ENCODE results near the gene C11orf24. TPM values are rescaled to one million over a fixed set of nuclear protein-coding genes. Genes with fewer than 3 reads are reported as not detected.

The C11orf24 gene
- total RNA-seq, 4 donors from 2014 or later: 15.1 to 48.7 (median 26.0) TPM

GRCh38 chr11:68270196-68271022, 1.4 kb downstream of the C11orf24 start:
- H3K27me3 ChIP-seq: no peaks in the 10 kb centered on the region
- H3K9me3 ChIP-seq: no peaks in the 10 kb centered on the region
- 57 to 90% methylated on average over 4 to 6 of the region's 8 CpGs for WGBS, 2 donors (ENCODE audit: low coverage in 1 of 2)
- peaks cover 0 to 26% of the 10 kb centered on the region in 2 donors for H3K36me3 ChIP-seq
- no peak for ATAC-seq
- peak overlapping the region in 3 of 4 donors; percentile 92 to 96 (median 96) for H3K27ac ChIP-seq
- TF ChIP-seq POLR2AphosphoS5 (IDR thresholded peaks at IDR 0.05): no peak
- TF ChIP-seq EP300 (IDR thresholded peaks at IDR 0.05): no peak
- TF ChIP-seq POLR2A (IDR thresholded peaks at IDR 0.05): no peak
- TF ChIP-seq CTCF (IDR thresholded peaks at IDR 0.05): no peak
- H3K4me1 ChIP-seq: peaks cover 0 to 52% (median 21%) of the 10 kb centered on the region in 3 donors
- peak overlapping the region in 1 of 2 donors; percentile 65 for H3K4me3 ChIP-seq

GRCh38 chr11:68269414-68270081, 2.2 kb downstream of the C11orf24 start:
- TF ChIP-seq CTCF (IDR thresholded peaks at IDR 0.05) (no peak), POLR2AphosphoS5 (IDR thresholded peaks at IDR 0.05) (peak; percentile 67)

GRCh38 chr11:68267881-68268240, 3.9 kb downstream of the C11orf24 start:
- H3K27me3 ChIP-seq: no peaks in the 10 kb centered on the region
- peaks cover 0 to 51% (median 21%) of the 10 kb centered on the region in 3 donors for H3K4me1 ChIP-seq
- peaks cover 0 to 50% of the 10 kb centered on the region in 2 donors for H3K36me3 ChIP-seq
- no peak for ATAC-seq
- no CpG with 5 or more reads among the region's 6 CpGs for WGBS, 2 donors (ENCODE audit: low coverage in 1 of 2)
- no peaks in the 10 kb centered on the region for H3K9me3 ChIP-seq
- H3K27ac ChIP-seq: no peak overlapping the region
- TF ChIP-seq POLR2AphosphoS5 (IDR thresholded peaks at IDR 0.05): no peak
- TF ChIP-seq EP300 (IDR thresholded peaks at IDR 0.05): no peak
- no peak for TF ChIP-seq POLR2A (IDR thresholded peaks at IDR 0.05)
- H3K4me3 ChIP-seq: no peak overlapping the region

More at GRCh38 chr11:68269414-68270081, 2.2 kb downstream of the C11orf24 start:
- ATAC-seq: no peak
- no peak overlapping the region for H3K4me3 ChIP-seq
- H3K36me3 ChIP-seq: peaks cover 0 to 35% of the 10 kb centered on the region in 2 donors
- no peaks in the 10 kb centered on the region for H3K9me3 ChIP-seq
- peaks cover 0 to 55% (median 21%) of the 10 kb centered on the region in 3 donors for H3K4me1 ChIP-seq
- H3K27me3 ChIP-seq: no peaks in the 10 kb centered on the region
- 14 to 58% methylated on average over 6 to 8 of the region's 10 CpGs for WGBS, 2 donors (ENCODE audit: low coverage in 1 of 2)
- peak overlapping the region in 2 of 4 donors; percentile 96 for H3K27ac ChIP-seq

- Histone ChIP-seq H3K4me3 (no peak overlapping the region), H3K27me3 (no peaks in the 10 kb centered on the region), H3K9me3 (no peaks in the 10 kb centered on the region), H3K27ac (peak overlapping the region in 3 of 4 donors; percentile 2 to 58 (median 53)), H3K36me3 (peaks cover 0 to 56% of the 10 kb centered on the region in 2 donors), H3K4me1 (peaks cover 0 to 44% (median 17%) of the 10 kb centered on the region in 3 donors)
- ATAC-seq: no peak
- TF ChIP-seq POLR2AphosphoS5 (IDR thresholded peaks at IDR 0.05) (no peak), EP300 (IDR thresholded peaks at IDR 0.05) (no peak), CTCF (IDR thresholded peaks at IDR 0.05) (no peak), POLR2A (IDR thresholded peaks at IDR 0.05) (no peak)
- WGBS, 2 donors (ENCODE audit: low coverage in 1 of 2): 74 to 96% methylated on average over 4 to 5 of the region's 12 CpGs
Measured at GRCh38 chr11:68266936-68267880, 4.6 kb downstream of the C11orf24 start.
